ENCODE data around the gene BLM. TPM values are rescaled to one million over a fixed set of nuclear protein-coding genes. Genes with fewer than 3 reads are reported as not detected.
A peak's percentile ranks its signal among the peaks of the same experiment; 100 is the strongest.
"Not testable (repeated sequence)": the region's sequence is repeated elsewhere in the genome, so short reads cannot be mapped to it uniquely, and the experiment has no call there.

Gene BLM
- total and polyA plus RNA-seq, 8 donors = 0.12 to 1.1 (median 0.65) TPM; not detected in 1

- FAIRE-seq = no peak
- no peak overlapping the region for H3K4me3 ChIP-seq
- H3K36me3 ChIP-seq = no peaks in the 10 kb centered on the region
- peak overlapping the region in 1 of 4 donors; percentile 15 for H3K27ac ChIP-seq
- no peaks in the 10 kb centered on the region for H3K9me3 ChIP-seq
- WGBS, 2 donors = 59 to 65% methylated on average over 12 of the region's 12 CpGs
- DNase-seq = peak in 2 of 6 donors; percentile 38 to 80
- no peaks in the 10 kb centered on the region for H3K27me3 ChIP-seq
- H3K4me1 ChIP-seq = peaks cover 20 to 25% (median 20%) of the 10 kb centered on the region in 3 donors
- TF ChIP-seq CTCF (IDR thresholded peaks at IDR 0.05) = no peak
- intact Hi-C loops (cut with DNase I) = no loop called here
- peak in 1 of 4 donors; percentile 5 for ATAC-seq
Observed at GRCh38 chr15:90819850-90820249, 102.7 kb downstream of the BLM start.

GRCh38 chr15:90820481-90820880 is 103.3 kb downstream of the BLM start:
- H3K27ac ChIP-seq = no peak overlapping the region
- no peak for TF ChIP-seq CTCF (IDR thresholded peaks at IDR 0.05)
- peaks cover 20 to 25% (median 20%) of the 10 kb centered on the region in 3 donors for H3K4me1 ChIP-seq
- WGBS, 2 donors = 94 to 99% methylated on average over 7 of the region's 7 CpGs
- DNase-seq (no peak), FAIRE-seq (no peak), ATAC-seq (no peak)
- H3K9me3 ChIP-seq = no peaks in the 10 kb centered on the region
- intact Hi-C loops (cut with DNase I) = no loop called here
- H3K36me3 ChIP-seq = no peaks in the 10 kb centered on the region
- H3K27me3 ChIP-seq = no peaks in the 10 kb centered on the region
- no peak overlapping the region for H3K4me3 ChIP-seq

GRCh38 chr15:90822204-90822955 is 105.2 kb downstream of the BLM start:
- peaks cover 20% of the 10 kb centered on the region in 3 donors for H3K4me1 ChIP-seq
- DNase-seq (no peak), FAIRE-seq (no peak), ATAC-seq (no peak)
- no peaks in the 10 kb centered on the region for H3K9me3 ChIP-seq
- intact Hi-C loops (cut with DNase I) = no loop called here
- no peak for TF ChIP-seq CTCF (IDR thresholded peaks at IDR 0.05)
- no peaks in the 10 kb centered on the region for H3K27me3 ChIP-seq
- 92 to 95% methylated on average over 8 of the region's 8 CpGs for WGBS, 2 donors
- no peak overlapping the region for H3K27ac ChIP-seq
- H3K4me3 ChIP-seq = no peak overlapping the region
- H3K36me3 ChIP-seq = no peaks in the 10 kb centered on the region

GRCh38 chr15:90823455-90823974 is 106.4 kb downstream of the BLM start:
- H3K27me3 ChIP-seq = no peaks in the 10 kb centered on the region
- 70 to 71% methylated on average over 7 of the region's 7 CpGs for WGBS, 2 donors
- no peak for TF ChIP-seq CTCF (IDR thresholded peaks at IDR 0.05)
- H3K9me3 ChIP-seq = no peaks in the 10 kb centered on the region
- peaks cover 12 to 19% (median 15%) of the 10 kb centered on the region in 3 donors for H3K4me1 ChIP-seq
- intact Hi-C loops (cut with DNase I) = no loop called here
- DNase-seq (peak in 1 of 6 donors; percentile 33), ATAC-seq (peak in 2 of 4 donors; percentile 3 to 11), FAIRE-seq (no peak)
- H3K27ac ChIP-seq = no peak overlapping the region
- no peaks in the 10 kb centered on the region for H3K36me3 ChIP-seq
- no peak overlapping the region for H3K4me3 ChIP-seq

GRCh38 chr15:90825115-90825899 is 108.2 kb downstream of the BLM start:
- H3K4me1 ChIP-seq; H3K27ac ChIP-seq; H3K27me3 ChIP-seq; intact Hi-C loops (cut with DNase I); H3K9me3 ChIP-seq; ATAC-seq; FAIRE-seq; H3K36me3 ChIP-seq; H3K4me3 ChIP-seq: not testable (repeated sequence)
- peak in 1 of 6 donors; percentile 47 for DNase-seq
- 96 to 98% methylated on average over 47 to 49 of the region's 49 CpGs for WGBS, 2 donors

- H3K4me3 ChIP-seq; H3K4me1 ChIP-seq; intact Hi-C loops (cut with DNase I); H3K27me3 ChIP-seq; H3K27ac ChIP-seq; FAIRE-seq; H3K36me3 ChIP-seq; ATAC-seq; DNase-seq; H3K9me3 ChIP-seq: not testable (repeated sequence)
- WGBS, 2 donors = 91 to 94% methylated on average over 26 of the region's 26 CpGs
Observed at GRCh38 chr15:90826206-90826885, 109.2 kb downstream of the BLM start.

Data from pancreas (tissue), 10 donors.